GM12878 (cell line): ENCODE data around the gene C11orf16. TPM values are rescaled to one million over a fixed set of nuclear protein-coding genes. Genes with fewer than 3 reads are reported as not detected.

Experiments used
- BACH1 ChIP-seq: fragments of 450-650 bp; IDR thresholded peaks from 2 replicates; pipeline ENCODE4 v1.6.1; 2017; ENCODE audit warnings: mild to moderate bottlenecking, borderline replicate concordance
- BCLAF1 ChIP-seq: fragments of 450-650 bp; IDR thresholded peaks from 2 replicates; pipeline ENCODE4 v1.6.1; 2017; ENCODE audit warnings: antibody characterized with exemption, mild to moderate bottlenecking, moderate library complexity
- BHLHE40 ChIP-seq, 2 experiments: fragments of 450-650 bp in 1 of 2; IDR thresholded peaks; 2 replicates each; pipeline ENCODE4 v1.6.1; 2011 to 2017; ENCODE audit warnings: low read depth in 2 of 2, borderline replicate concordance in 1 of 2, improper control_type of control experiment in 1 of 2, low read length in 1 of 2, mild to moderate bottlenecking in 1 of 2
- CBX5 ChIP-seq: sonication (generic); IDR thresholded peaks from 2 replicates; pipeline ENCODE4 v1.6.1; 2016; ENCODE audit warnings: low read depth, moderate library complexity, mild to moderate bottlenecking, inconsistent platforms
- HDAC2 ChIP-seq: fragments of 200-600 bp; sonication (generic); IDR thresholded peaks from 2 replicates; pipeline ENCODE4 v1.6.1; 2017
- HDAC6 ChIP-seq: fragments of 200-600 bp; sonication (generic); IDR thresholded peaks from one replicate; pipeline ENCODE4 v1.8.0; 2017; ENCODE audit warnings: antibody characterized with exemption; ENCODE audit not compliant: unreplicated experiment
- IKZF2 ChIP-seq, 2 experiments: fragments of 450-650 bp; IDR thresholded peaks; 2 replicates each; pipeline ENCODE4 v1.6.1; 2017; ENCODE audit warnings: mild to moderate bottlenecking in 2 of 2, moderate library complexity in 2 of 2
- IRF5 ChIP-seq: fragments of 450-650 bp; IDR thresholded peaks from 2 replicates; pipeline ENCODE4 v1.6.1; 2017; ENCODE audit warnings: borderline replicate concordance
- NFYA ChIP-seq: IDR thresholded peaks from 2 replicates; pipeline ENCODE4 v1.6.1; 2011; ENCODE audit warnings: low read depth, mild to moderate bottlenecking, low read length, improper control_type of control experiment, borderline replicate concordance
- NFYB ChIP-seq: IDR thresholded peaks from 2 replicates; pipeline ENCODE4 v1.6.1; 2011; ENCODE audit warnings: low read depth, mild to moderate bottlenecking, low read length, improper control_type of control experiment, moderate library complexity; ENCODE audit not compliant: insufficient read depth
- NR2F1 ChIP-seq: fragments of 450-650 bp; conservative IDR thresholded peaks from 2 replicates; pipeline ENCODE4 v1.6.1; 2017; ENCODE audit warnings: mild to moderate bottlenecking
- PAX8 ChIP-seq: fragments of 450-650 bp; IDR thresholded peaks from 2 replicates; pipeline ENCODE4 v1.6.1; 2017; ENCODE audit warnings: mild to moderate bottlenecking, moderate library complexity
- POLR2A ChIP-seq: IDR thresholded peaks from 2 replicates; pipeline ENCODE4 v1.6.1; 2011; ENCODE audit warnings: low read depth, mild to moderate bottlenecking, low read length
- RAD51 ChIP-seq: fragments of 450-650 bp; IDR thresholded peaks from 2 replicates; pipeline ENCODE4 v1.6.1; 2016; ENCODE audit warnings: moderate library complexity, mild to moderate bottlenecking, inconsistent platforms
- RBBP5 ChIP-seq: fragments of 200-600 bp; sonication (generic); conservative IDR thresholded peaks from 2 replicates; pipeline ENCODE4 v1.6.1; 2016
- RELA ChIP-seq: fragments of 450-650 bp; IDR thresholded peaks from 2 replicates; pipeline ENCODE4 v1.8.0; 2014; ENCODE audit warnings: borderline replicate concordance; ENCODE audit not compliant: partially characterized antibody
- RFX5 ChIP-seq: IDR thresholded peaks from 2 replicates; pipeline ENCODE4 v1.6.1; 2011; ENCODE audit warnings: low read depth, low read length, improper control_type of control experiment
- SPI1 ChIP-seq: IDR thresholded peaks from 2 replicates; pipeline ENCODE4 v1.6.1; 2011; ENCODE audit warnings: low read depth, mild to moderate bottlenecking, low read length, moderate library complexity, borderline replicate concordance; ENCODE audit not compliant: insufficient read depth
- ZBED1 ChIP-seq: IDR thresholded peaks from 2 replicates; pipeline ENCODE4 v1.6.1; 2016; ENCODE audit warnings: borderline replicate concordance
- polyA plus RNA-seq, 11 experiments: library from polyadenylated mRNA; depleted of rRNA in 4 of 11; unstranded in 6 of 11; stranded (reverse) in 5 of 11; fragments of >200 nt; fragmentation: Nextera tagmentation in 4 of 11; fragmentation: Illumina TruSeq in 1 of 11; extraction: Ambion mirVana in 4 of 11; extraction: Trizol in 1 of 11; gene quantifications; 1 replicate in 1 of 11; 2 replicates in 10 of 11; pipeline versions ENCODE4 v1.2.1 to v1.2.3, GENCODE V29; 2011 to 2016; ENCODE audit warnings: inconsistent platforms in 2 of 11, missing spikeins in 2 of 11, low read depth in 1 of 11
- total RNA-seq, 4 experiments: library from RNA; depleted of rRNA in 3 of 4; stranded (reverse); fragments of >200 nt in 3 of 4; fragmentation: Illumina TruSeq in 1 of 4; extraction: Trizol in 1 of 4; gene quantifications; 2 replicates each; pipeline versions ENCODE4 v1.2.1 to v1.2.3, GENCODE V29; 2013 to 2021
- TF ChIP-seq, protein P1 (sequence below): fragments of 450-650 bp; IDR thresholded peaks from 2 replicates; pipeline ENCODE4 v1.6.1; 2017; ENCODE audit warnings: mild to moderate bottlenecking
- TF ChIP-seq, protein P2 (sequence below): fragments of 450-650 bp; IDR thresholded peaks from 2 replicates; pipeline ENCODE4 v1.6.1; 2014; ENCODE audit warnings: mild to moderate bottlenecking

The C11orf16 gene
- total and polyA plus RNA-seq, 10 of the 15 experiments (the other 5 are each of a cell fraction or from before 2014, with no cell fraction given), result 0.05 to 0.39 (median 0.32) TPM; not detected in 7

- TF ChIP-seq, protein P1, sequence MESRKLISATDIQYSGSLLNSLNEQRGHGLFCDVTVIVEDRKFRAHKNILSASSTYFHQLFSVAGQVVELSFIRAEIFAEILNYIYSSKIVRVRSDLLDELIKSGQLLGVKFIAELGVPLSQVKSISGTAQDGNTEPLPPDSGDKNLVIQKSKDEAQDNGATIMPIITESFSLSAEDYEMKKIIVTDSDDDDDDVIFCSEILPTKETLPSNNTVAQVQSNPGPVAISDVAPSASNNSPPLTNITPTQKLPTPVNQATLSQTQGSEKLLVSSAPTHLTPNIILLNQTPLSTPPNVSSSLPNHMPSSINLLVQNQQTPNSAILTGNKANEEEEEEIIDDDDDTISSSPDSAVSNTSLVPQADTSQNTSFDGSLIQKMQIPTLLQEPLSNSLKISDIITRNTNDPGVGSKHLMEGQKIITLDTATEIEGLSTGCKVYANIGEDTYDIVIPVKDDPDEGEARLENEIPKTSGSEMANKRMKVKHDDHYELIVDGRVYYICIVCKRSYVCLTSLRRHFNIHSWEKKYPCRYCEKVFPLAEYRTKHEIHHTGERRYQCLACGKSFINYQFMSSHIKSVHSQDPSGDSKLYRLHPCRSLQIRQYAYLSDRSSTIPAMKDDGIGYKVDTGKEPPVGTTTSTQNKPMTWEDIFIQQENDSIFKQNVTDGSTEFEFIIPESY, result no peak
- TF ChIP-seq RFX5 (no peak), IKZF2 (IDR thresholded peaks at IDR 0.05) (peak in 1 of 2 experiments; percentile 53; a peak in 2 of 4 replicates), CBX5 (no peak), BHLHE40 (IDR thresholded peaks at IDR 0.05; ENCODE audit: borderline replicate concordance in 1 of 2, low read depth in 2 of 2, low read length in 1 of 2) (0 out of 4 replicates have a peak, but pooled peaks of 1 of the 2 experiments have one; percentile 14), RBBP5 (no peak), BACH1 (no peak), NR2F1 (no peak), POLR2A (no peak), PAX8 (no peak), ZBED1 (no peak), IRF5 (no peak), SPI1 (no peak), NFYB (no peak), HDAC2 (no peak), HDAC6 (no peak), BCLAF1 (no peak), RELA (peak; percentile 32), RAD51 (peak; percentile 18; the same call in 1 of the 2 replicates), NFYA (no peak)
- TF ChIP-seq, protein P2, sequence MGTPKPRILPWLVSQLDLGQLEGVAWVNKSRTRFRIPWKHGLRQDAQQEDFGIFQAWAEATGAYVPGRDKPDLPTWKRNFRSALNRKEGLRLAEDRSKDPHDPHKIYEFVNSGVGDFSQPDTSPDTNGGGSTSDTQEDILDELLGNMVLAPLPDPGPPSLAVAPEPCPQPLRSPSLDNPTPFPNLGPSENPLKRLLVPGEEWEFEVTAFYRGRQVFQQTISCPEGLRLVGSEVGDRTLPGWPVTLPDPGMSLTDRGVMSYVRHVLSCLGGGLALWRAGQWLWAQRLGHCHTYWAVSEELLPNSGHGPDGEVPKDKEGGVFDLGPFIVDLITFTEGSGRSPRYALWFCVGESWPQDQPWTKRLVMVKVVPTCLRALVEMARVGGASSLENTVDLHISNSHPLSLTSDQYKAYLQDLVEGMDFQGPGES, result no peak
Observed at GRCh38 chr11:8913961-8914660, 18.6 kb downstream of the C11orf16 start (continued).
